Neural progenitor cell (in vitro differentiated cells): ENCODE measurements around the gene SRPK3. TPM values are rescaled to one million over a fixed set of nuclear protein-coding genes. Genes with fewer than 3 reads are reported as not detected.

ENCODE experiments used
- DNase-seq: peaks from one replicate; pipeline ENCODE4 v3.0.0-alpha.2; 2016; ENCODE audit warnings: low spot score
- H2AFZ ChIP-seq: fragments of 200-600 bp; sonication (generic); replicated peaks from 2 replicates; pipeline ENCODE4 v1.6.1; 2016; ENCODE audit warnings: antibody characterized with exemption
- H3F3A ChIP-seq: fragments of 200-600 bp; sonication (generic); 2 replicates; pipeline ENCODE4 v1.6.1; 2016; ENCODE audit warnings: antibody characterized with exemption, low read depth
- H3K27ac ChIP-seq: fragments of 200-600 bp; sonication (generic); 2 replicates; pipeline ENCODE4 v1.5.1; 2016; ENCODE audit warnings: mild to moderate bottlenecking
- H3K27me3 ChIP-seq: fragments of 200-600 bp; sonication (generic); 2 replicates; pipeline ENCODE4 v1.6.1; 2016; ENCODE audit warnings: mild to moderate bottlenecking, moderate library complexity
- H3K36me3 ChIP-seq: fragments of 200-600 bp; sonication (generic); 2 replicates; pipeline ENCODE4 v1.5.1; 2016
- H3K4me1 ChIP-seq: fragments of 200-600 bp; sonication (generic); 2 replicates; pipeline ENCODE4 v1.6.1; 2016; ENCODE audit warnings: mixed run types
- H3K4me2 ChIP-seq: fragments of 200-600 bp; sonication (generic); 2 replicates; pipeline ENCODE4 v1.6.1; 2016
- H3K4me3 ChIP-seq: fragments of 200-600 bp; sonication (generic); 2 replicates; pipeline ENCODE4 v1.5.1; 2016
- H3K79me2 ChIP-seq: fragments of 200-600 bp; sonication (generic); 2 replicates; pipeline ENCODE4 v1.6.1; 2016; ENCODE audit warnings: low read depth
- H3K9ac ChIP-seq: fragments of 200-600 bp; sonication (generic); 2 replicates; pipeline ENCODE4 v1.6.1; 2016
- H3K9me3 ChIP-seq: fragments of 200-600 bp; sonication (generic); 2 replicates; pipeline ENCODE4 v1.5.1; 2016; ENCODE audit warnings: low read depth
- H4K20me1 ChIP-seq: fragments of 200-600 bp; sonication (generic); 2 replicates; pipeline ENCODE4 v1.6.1; 2016; ENCODE audit warnings: low read depth
- H3K27ac Mint-ChIP-seq: 3 replicates; pipeline ENCODE4 v1.8.0; 2021; ENCODE audit warnings: mixed read lengths
- H3K27me3 Mint-ChIP-seq: 2 replicates; pipeline ENCODE4 v1.8.0; 2022; ENCODE audit warnings: low read depth, mild to moderate bottlenecking, inconsistent platforms, moderate library complexity, mixed read lengths; ENCODE audit not compliant: insufficient read depth
- H3K36me3 Mint-ChIP-seq: 3 replicates; pipeline ENCODE4 v1.8.0; 2021; ENCODE audit warnings: mixed read lengths
- H3K4me1 Mint-ChIP-seq: 3 replicates; pipeline ENCODE4 v1.8.0; 2021; ENCODE audit warnings: mixed read lengths
- H3K4me3 Mint-ChIP-seq: 3 replicates; pipeline ENCODE4 v1.8.0; 2021; ENCODE audit warnings: mild to moderate bottlenecking, moderate library complexity, mixed read lengths
- H3K9me3 Mint-ChIP-seq: 3 replicates; pipeline ENCODE4 v1.8.0; 2020; ENCODE audit warnings: mixed read lengths
- EZH2 ChIP-seq: fragments of 200-600 bp; sonication (generic); IDR thresholded peaks from 2 replicates; pipeline ENCODE4 v1.6.1; 2017; ENCODE audit warnings: antibody characterized with exemption, mild to moderate bottlenecking, moderate library complexity
- EZH2phosphoT487 ChIP-seq: fragments of 200-600 bp; sonication (generic); IDR thresholded peaks from 2 replicates; pipeline ENCODE4 v1.6.1; 2017; ENCODE audit warnings: antibody characterized with exemption
- total RNA-seq: library from RNA; depleted of rRNA; stranded (reverse); fragments of >200 nt; gene quantifications from 2 replicates; pipeline ENCODE4 v1.2.3, GENCODE V29; 2015; ENCODE audit warnings: low replicate concordance
- TF ChIP-seq, protein P1 (sequence below): fragments of 200-600 bp; sonication (generic); IDR thresholded peaks from 2 replicates; pipeline ENCODE4 v1.5.1; 2017; ENCODE audit warnings: antibody characterized with exemption, mild to moderate bottlenecking

Gene SRPK3
- total RNA-seq, 1 donor from 2014 or later, result not detected

DNA sequence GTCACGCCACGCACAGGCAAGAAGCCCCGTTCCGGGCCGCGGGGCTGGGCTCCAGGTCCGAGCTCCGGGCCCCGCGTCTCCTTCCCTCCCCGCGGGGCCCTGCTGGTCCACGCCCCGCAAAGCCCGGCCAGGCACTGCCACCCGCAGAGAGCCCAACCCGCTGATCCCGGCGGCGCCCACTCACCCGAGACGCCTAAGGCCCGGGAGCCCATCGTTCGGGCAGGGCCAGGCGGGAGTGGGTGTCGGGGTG lies 48.6 kb downstream of the SRPK3 start:
- no peaks in the 10 kb centered on the region for H3K9me3 ChIP-seq
- H3K4me2 ChIP-seq, result peak overlapping the region; percentile 78
- H3K36me3 ChIP-seq, result no peaks in the 10 kb centered on the region
- no peak overlapping the region for H3K27ac ChIP-seq
- H3K4me3 ChIP-seq, result peak overlapping the region; percentile 51
- Mint-ChIP-seq H3K9me3 (peaks cover 27% of the 10 kb centered on the region), H3K4me1 (peaks cover 4% of the 10 kb centered on the region), H3K27ac (no peak overlapping the region), H3K36me3 (peaks cover 5% of the 10 kb centered on the region), H3K27me3 (peaks cover 12% of the 10 kb centered on the region), H3K4me3 (peak overlapping the region; percentile 86)
- H3K4me1 ChIP-seq, result no peaks in the 10 kb centered on the region
- no peak overlapping the region for H2AFZ ChIP-seq
- no peak overlapping the region for H3K9ac ChIP-seq
- H3K27me3 ChIP-seq, result peaks cover 63% of the 10 kb centered on the region
- no peak for DNase-seq
- H3K79me2 ChIP-seq, result no peaks in the 10 kb centered on the region
- peaks cover 16% of the 10 kb centered on the region for H3F3A ChIP-seq
- peaks cover 8% of the 10 kb centered on the region for H4K20me1 ChIP-seq
- no peak for TF ChIP-seq EZH2phosphoT487
- TF ChIP-seq, protein P1, sequence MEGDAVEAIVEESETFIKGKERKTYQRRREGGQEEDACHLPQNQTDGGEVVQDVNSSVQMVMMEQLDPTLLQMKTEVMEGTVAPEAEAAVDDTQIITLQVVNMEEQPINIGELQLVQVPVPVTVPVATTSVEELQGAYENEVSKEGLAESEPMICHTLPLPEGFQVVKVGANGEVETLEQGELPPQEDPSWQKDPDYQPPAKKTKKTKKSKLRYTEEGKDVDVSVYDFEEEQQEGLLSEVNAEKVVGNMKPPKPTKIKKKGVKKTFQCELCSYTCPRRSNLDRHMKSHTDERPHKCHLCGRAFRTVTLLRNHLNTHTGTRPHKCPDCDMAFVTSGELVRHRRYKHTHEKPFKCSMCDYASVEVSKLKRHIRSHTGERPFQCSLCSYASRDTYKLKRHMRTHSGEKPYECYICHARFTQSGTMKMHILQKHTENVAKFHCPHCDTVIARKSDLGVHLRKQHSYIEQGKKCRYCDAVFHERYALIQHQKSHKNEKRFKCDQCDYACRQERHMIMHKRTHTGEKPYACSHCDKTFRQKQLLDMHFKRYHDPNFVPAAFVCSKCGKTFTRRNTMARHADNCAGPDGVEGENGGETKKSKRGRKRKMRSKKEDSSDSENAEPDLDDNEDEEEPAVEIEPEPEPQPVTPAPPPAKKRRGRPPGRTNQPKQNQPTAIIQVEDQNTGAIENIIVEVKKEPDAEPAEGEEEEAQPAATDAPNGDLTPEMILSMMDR, result no peak
- peak; percentile 70 for TF ChIP-seq EZH2

DNA sequence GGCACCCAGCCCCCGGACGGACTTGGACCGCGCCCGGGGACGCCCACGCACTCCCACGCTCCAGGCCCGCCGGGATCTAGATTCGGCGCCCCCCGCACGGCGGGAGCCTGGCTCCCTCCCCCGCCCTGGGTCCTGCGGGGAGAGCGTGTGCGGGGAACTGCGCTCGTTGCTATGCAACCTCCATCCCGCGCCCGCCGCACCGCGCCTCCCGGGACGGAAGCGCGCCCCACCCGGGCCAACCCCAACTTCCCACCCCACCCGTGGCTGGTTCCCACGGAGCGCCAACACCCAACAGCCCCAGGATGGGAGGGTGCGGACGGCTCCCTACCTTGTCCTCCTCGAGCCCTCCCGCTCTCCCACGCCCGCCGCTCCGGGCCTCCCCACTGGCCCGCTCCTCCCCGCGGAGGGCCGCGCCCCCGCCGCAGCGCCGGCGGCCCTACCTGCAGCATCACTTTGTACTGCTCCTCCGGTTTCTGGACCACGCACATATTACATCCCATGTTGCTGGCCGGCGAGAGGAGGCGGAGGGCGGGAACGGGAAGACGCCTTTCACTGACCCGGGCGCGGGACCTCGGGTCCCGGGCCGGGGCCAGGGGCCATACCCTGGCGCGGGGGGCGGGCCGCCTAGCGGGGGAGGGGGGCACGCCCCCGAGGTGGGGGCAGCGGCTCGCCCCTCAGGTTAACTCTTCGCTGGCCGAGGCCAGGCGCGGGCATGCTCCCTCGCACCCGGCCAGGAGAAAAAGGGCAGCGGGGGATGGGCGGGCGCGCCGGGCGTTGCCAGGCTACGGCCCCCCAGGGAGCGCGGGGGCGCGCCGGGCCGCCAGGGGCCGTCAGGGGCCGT lies 49.2 kb downstream of the SRPK3 start, which contains the start of gene PDZD4:
TSS of gene PDZD4 (minus strand) at position 746 of the 841 bp plus-strand sequence. CDS start at position 500, 246 bp downstream.
- Histone ChIP-seq H3K4me3 (peak within 1 kb of the TSS; percentile 51), H3K4me1 (no peaks in the 10 kb centered on the region), H3K36me3 (no peaks in the 10 kb centered on the region), H3F3A (peaks cover 16% of the 10 kb centered on the region), H3K27me3 (peaks cover 63% of the 10 kb centered on the region), H3K9ac (no peak within 1 kb of the TSS), H3K79me2 (no peaks in the 10 kb centered on the region), H3K9me3 (no peaks in the 10 kb centered on the region), H3K4me2 (peak within 1 kb of the TSS; percentile 78), H4K20me1 (peaks cover 8% of the 10 kb centered on the region), H3K27ac (no peak within 1 kb of the TSS), H2AFZ (no peak within 1 kb of the TSS)
- DNase-seq, result peak; percentile 52
- no peak within 1 kb of the TSS for H3K27ac Mint-ChIP-seq
- H3K36me3 Mint-ChIP-seq, result peaks cover 5% of the 10 kb centered on the region
- H3K4me3 Mint-ChIP-seq, result peak within 1 kb of the TSS; percentile 86
- peaks cover 4% of the 10 kb centered on the region for H3K4me1 Mint-ChIP-seq
- peaks cover 32% of the 10 kb centered on the region for H3K9me3 Mint-ChIP-seq
- H3K27me3 Mint-ChIP-seq, result peaks cover 12% of the 10 kb centered on the region
- TF ChIP-seq EZH2phosphoT487, result peak; percentile 57
- TF ChIP-seq, protein P1, result no peak
- peak; percentile 61 for TF ChIP-seq EZH2

DNA sequence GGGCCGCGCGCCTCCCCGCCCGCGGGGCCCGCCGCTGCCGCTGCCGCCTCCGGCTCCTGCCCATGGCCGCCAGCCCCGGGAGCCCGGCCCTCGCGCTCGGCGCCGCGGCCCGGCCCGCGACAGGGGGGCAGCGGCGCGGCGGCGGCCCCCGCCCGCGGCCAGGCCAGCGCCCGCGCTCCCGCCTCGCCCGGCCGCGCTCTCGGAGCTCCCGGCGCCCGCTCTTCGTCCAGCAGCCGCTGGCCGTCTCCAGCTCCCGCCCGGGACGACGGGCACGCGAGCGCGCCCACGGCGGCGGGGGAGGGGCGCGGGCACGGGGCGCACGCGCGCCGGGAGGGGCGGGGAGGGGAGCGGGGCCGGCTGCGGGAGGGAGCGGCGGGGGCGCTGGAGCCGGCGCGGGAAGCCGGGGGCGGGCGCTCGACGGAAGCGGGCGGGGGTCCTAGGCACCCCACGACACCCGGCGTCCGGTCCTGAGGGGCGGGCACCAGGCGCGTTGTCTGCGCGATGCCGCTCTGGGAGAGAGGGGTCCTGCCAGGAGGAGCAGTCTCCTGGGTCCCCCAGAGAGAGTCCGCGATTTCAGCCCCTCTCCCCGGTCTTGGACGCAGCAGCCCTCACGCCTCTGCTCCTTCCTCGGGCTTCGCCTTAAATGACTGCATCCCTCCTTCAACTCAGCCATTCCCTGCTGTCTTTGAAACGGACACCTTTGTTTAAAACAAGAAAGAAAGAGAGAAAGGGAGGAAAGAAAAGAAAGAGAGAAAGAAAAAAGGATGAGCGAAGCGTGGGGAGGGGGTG lies 50.0 kb downstream of the SRPK3 start:
- H4K20me1 ChIP-seq, result peaks cover 8% of the 10 kb centered on the region
- no peaks in the 10 kb centered on the region for H3K9me3 ChIP-seq
- Mint-ChIP-seq H3K4me3 (peak overlapping the region; percentile 82), H3K4me1 (peaks cover 4% of the 10 kb centered on the region), H3K9me3 (peaks cover 29% of the 10 kb centered on the region), H3K27me3 (peaks cover 10% of the 10 kb centered on the region), H3K36me3 (peaks cover 5% of the 10 kb centered on the region), H3K27ac (no peak overlapping the region)
- no peak overlapping the region for H3K27ac ChIP-seq
- H3K27me3 ChIP-seq, result peaks cover 63% of the 10 kb centered on the region
- peak overlapping the region; percentile 31 for H3K4me3 ChIP-seq
- H3K79me2 ChIP-seq, result no peaks in the 10 kb centered on the region
- H3K4me2 ChIP-seq, result peak overlapping the region; percentile 72
- peak; percentile 48 for DNase-seq
- no peak overlapping the region for H2AFZ ChIP-seq
- H3K4me1 ChIP-seq, result no peaks in the 10 kb centered on the region
- TF ChIP-seq EZH2 (no peak), EZH2phosphoT487 (no peak)
- TF ChIP-seq, protein P1, result no peak
- H3F3A ChIP-seq, result peaks cover 16% of the 10 kb centered on the region
- H3K36me3 ChIP-seq, result no peaks in the 10 kb centered on the region
- no peak overlapping the region for H3K9ac ChIP-seq
